Upper lobe of right lung (tissue), 1 donor: ENCODE measurements around the gene TRIP10. TPM values are rescaled to one million over a fixed set of nuclear protein-coding genes. Genes with fewer than 3 reads are reported as not detected.

Source experiments
- ATAC-seq: fragments of 200-7000 bp; cut with Tn5 transposase; one replicate; pipeline ENCODE4 v1.9.1; 2020; ENCODE audit warnings: mild to moderate bottlenecking, moderate library complexity
- DNase-seq: peaks from one replicate; pipeline ENCODE4 v3.0.0-alpha.2; 2020
- H3K27ac ChIP-seq: fragments of 200-600 bp; one replicate; pipeline ENCODE4 v1.8.0; 2022
- H3K27me3 ChIP-seq: fragments of 200-600 bp; one replicate; pipeline ENCODE4 v1.8.0; 2022; ENCODE audit warnings: mild to moderate bottlenecking
- H3K36me3 ChIP-seq: fragments of 200-600 bp; one replicate; pipeline ENCODE4 v1.8.0; 2022
- H3K4me1 ChIP-seq: fragments of 200-600 bp; one replicate; pipeline ENCODE4 v1.8.0; 2022
- H3K4me3 ChIP-seq: fragments of 200-600 bp; one replicate; pipeline ENCODE4 v1.8.0; 2022; ENCODE audit warnings: mild to moderate bottlenecking
- H3K9me3 ChIP-seq: fragments of 200-600 bp; one replicate; pipeline ENCODE4 v1.8.0; 2022
- intact Hi-C: fragments of 100-400 bp; cut with DNase I; formaldehyde crosslinking; loops from one replicate; pipeline ENCODE4 v1.11.0; 2022
- total RNA-seq: library from RNA; stranded (reverse); fragmentation: NEBNext Ultra II Directional; extraction: Animal tissue kit (Norgen Biotek cat#: 25700); gene quantifications from one replicate; pipeline ENCODE4 v1.2.1, GENCODE V29; 2021
- TF ChIP-seq, protein P1 (sequence below): fragments of 200-600 bp; IDR thresholded peaks from one replicate; pipeline ENCODE4 v1.8.0; 2022; ENCODE audit warnings: antibody characterized with exemption
- donor health status: DM: no; HTN: yes; CAD: no; lungs with severe emphysema.

The TRIP10 gene
- total RNA-seq, 1 donor from 2014 or later: 88.1 TPM

- no peak for DNase-seq
- ATAC-seq: no peak
- Histone ChIP-seq H3K4me1 (no peaks in the 10 kb centered on the region), H3K36me3 (peaks cover 24% of the 10 kb centered on the region), H3K4me3 (no peak overlapping the region), H3K9me3 (no peaks in the 10 kb centered on the region), H3K27ac (no peak overlapping the region), H3K27me3 (no peaks in the 10 kb centered on the region)
- TF ChIP-seq, protein P1, sequence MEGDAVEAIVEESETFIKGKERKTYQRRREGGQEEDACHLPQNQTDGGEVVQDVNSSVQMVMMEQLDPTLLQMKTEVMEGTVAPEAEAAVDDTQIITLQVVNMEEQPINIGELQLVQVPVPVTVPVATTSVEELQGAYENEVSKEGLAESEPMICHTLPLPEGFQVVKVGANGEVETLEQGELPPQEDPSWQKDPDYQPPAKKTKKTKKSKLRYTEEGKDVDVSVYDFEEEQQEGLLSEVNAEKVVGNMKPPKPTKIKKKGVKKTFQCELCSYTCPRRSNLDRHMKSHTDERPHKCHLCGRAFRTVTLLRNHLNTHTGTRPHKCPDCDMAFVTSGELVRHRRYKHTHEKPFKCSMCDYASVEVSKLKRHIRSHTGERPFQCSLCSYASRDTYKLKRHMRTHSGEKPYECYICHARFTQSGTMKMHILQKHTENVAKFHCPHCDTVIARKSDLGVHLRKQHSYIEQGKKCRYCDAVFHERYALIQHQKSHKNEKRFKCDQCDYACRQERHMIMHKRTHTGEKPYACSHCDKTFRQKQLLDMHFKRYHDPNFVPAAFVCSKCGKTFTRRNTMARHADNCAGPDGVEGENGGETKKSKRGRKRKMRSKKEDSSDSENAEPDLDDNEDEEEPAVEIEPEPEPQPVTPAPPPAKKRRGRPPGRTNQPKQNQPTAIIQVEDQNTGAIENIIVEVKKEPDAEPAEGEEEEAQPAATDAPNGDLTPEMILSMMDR: no peak
- intact Hi-C loops: no loop called here
Observed at GRCh38 chr19:6712231-6712630, 27.2 kb upstream of the TRIP10 start.

DNA sequence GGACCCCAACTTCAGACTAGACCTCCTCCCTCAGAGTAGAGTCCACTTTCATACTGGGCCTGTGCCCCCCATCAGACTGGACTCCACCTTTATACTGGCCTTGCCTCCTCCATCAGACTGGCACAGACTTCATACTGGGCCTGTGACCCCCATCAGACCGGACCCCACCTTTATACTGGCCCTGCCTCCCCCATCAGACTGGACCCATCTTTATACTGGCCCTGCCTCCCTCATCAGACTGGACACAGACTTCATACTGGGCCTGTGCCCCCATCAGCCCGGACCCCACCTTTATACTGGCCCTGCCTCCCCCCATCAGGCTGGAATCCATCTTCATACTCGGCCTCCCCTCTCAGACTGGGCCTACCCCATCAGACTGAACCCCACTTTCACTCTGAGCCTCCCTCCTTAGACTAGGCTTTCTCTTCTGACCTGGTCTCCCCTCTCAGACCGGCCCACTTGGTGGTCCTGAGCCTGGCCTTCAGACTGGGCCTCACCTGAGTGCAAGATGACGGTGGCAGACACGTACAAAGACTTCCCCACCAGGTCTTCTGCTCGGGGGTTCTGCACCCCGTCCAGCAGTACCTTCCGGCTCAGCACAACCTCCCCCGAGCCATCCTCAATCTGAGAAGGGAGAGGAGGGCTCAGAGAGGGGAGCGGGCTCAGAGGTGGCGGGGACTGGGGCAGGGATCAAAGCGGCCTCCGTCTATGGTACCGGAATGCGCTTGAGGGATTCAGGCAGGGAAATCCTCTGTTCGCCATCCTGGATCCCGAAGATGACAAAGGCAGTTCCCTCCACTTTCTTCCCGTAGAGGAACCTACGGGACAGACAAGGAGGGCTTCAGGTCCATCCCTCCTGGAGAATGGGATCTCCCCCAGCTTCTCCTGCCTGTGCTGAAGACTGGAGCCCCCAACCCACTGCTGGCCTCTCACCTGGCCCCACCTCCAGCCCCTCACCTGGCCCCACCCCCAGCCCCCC lies 26.5 kb upstream of the TRIP10 start:
- Histone ChIP-seq H3K27ac (no peak overlapping the region), H3K9me3 (no peaks in the 10 kb centered on the region), H3K4me3 (no peak overlapping the region), H3K36me3 (peaks cover 23% of the 10 kb centered on the region), H3K4me1 (no peaks in the 10 kb centered on the region), H3K27me3 (no peaks in the 10 kb centered on the region)
- DNase-seq (no peak), ATAC-seq (no peak)
- intact Hi-C loops: no loop called here
- TF ChIP-seq, protein P1: no peak

DNA sequence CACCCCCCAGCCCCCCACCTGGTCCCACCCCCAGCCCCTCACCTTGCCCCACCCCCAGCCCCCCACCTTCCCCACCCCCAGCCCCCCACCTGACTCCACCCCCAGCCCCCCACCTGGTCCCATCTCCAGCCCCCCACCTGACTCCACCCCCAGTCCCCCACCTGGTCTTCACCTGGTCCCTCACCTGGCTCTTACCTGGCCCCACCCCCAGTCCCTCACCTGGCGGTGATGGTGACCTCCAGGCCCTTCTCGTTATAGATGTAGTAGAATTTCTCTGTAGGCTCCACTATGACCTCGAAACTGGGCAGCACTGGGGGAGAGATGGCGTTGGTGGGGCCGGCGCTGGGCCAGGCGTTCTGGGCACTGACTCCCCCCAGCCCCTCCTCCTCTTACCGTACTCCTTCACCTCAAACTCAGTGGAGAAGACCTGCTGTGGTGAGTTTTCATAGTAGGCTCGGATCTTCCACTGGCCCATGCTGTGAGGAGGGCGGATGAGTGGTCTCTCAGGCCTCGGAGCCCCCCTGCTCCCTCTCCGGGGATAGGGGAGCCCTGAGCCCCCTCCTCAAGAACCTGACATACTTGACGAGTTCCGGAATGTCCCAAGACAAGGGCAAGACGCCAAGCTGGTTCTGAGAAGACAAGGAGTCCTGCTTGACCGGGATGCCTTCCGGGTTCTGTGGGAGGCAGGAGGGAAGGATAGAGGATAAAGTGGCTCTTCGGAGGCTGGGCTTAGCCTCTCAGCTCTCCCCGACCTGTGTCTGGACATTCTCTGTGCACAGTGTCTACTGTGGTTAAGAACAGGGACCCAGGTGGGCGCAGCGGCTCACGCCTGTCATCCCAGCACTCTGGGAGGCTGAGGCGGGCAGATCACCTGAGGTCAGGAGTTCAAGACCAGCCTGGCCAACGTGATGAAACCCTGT lies 25.4 kb upstream of the TRIP10 start:
- H3K36me3 ChIP-seq: peaks cover 23% of the 10 kb centered on the region
- intact Hi-C loops: no loop called here
- H3K9me3 ChIP-seq: no peaks in the 10 kb centered on the region
- TF ChIP-seq, protein P1: no peak
- ATAC-seq: no peak
- H3K27me3 ChIP-seq: no peaks in the 10 kb centered on the region
- no peak overlapping the region for H3K27ac ChIP-seq
- no peaks in the 10 kb centered on the region for H3K4me1 ChIP-seq
- H3K4me3 ChIP-seq: no peak overlapping the region
- DNase-seq: no peak

GRCh38 chr19:6714749-6715555 lies 24.5 kb upstream of the TRIP10 start:
- intact Hi-C loops: no loop called here
- TF ChIP-seq, protein P1: no peak
- Histone ChIP-seq H3K27me3 (no peaks in the 10 kb centered on the region), H3K9me3 (no peaks in the 10 kb centered on the region), H3K27ac (no peak overlapping the region), H3K36me3 (peaks cover 23% of the 10 kb centered on the region), H3K4me1 (no peaks in the 10 kb centered on the region), H3K4me3 (no peak overlapping the region)
- DNase-seq (no peak), ATAC-seq (no peak)

DNA sequence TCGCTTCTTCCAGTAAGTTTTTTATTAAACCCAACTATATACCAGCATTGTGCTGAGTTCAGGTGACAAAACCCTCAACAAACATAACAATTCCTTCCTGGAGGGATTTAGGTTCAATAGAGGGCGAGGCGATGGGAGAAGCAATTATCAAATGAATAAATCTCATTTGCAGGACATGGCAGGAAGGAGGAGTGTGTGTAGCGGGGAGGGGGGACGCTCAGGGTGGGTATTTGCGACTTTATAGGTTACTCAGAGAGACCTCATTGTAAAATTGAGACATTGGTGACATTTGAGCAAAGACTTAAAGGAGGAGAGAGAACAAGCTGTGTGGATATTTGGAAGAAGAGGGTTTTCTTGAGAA lies 22.9 kb upstream of the TRIP10 start:
- H3K36me3 ChIP-seq: peaks cover 8% of the 10 kb centered on the region
- no peaks in the 10 kb centered on the region for H3K27me3 ChIP-seq
- ATAC-seq: no peak
- no peak overlapping the region for H3K4me3 ChIP-seq
- DNase-seq: no peak
- no peaks in the 10 kb centered on the region for H3K9me3 ChIP-seq
- intact Hi-C loops: no loop called here
- peaks cover 11% of the 10 kb centered on the region for H3K4me1 ChIP-seq
- no peak overlapping the region for H3K27ac ChIP-seq
- TF ChIP-seq, protein P1: no peak
